NCI-H2029 treated with DMSO at 0.1 percent for 48 hours (cell line): ENCODE data around the gene PRKAG2.

Experiments used
- DNase-seq: peaks from one replicate; lab custom pipeline; 2025; lab: John Stamatoyannopoulos, UW

Gene PRKAG2

GRCh38 chr7:151900986-151901621 is 24.2 kb upstream of the PRKAG2 start:
- no peak for DNase-seq

GRCh38 chr7:151900591-151900985 is 23.7 kb upstream of the PRKAG2 start:
- DNase-seq, result no peak

- DNase-seq, result no peak
Observed at GRCh38 chr7:151899513-151900360, 22.8 kb upstream of the PRKAG2 start.

GRCh38 chr7:151897951-151898686 is 21.2 kb upstream of the PRKAG2 start:
- DNase-seq, result no peak

GRCh38 chr7:151897161-151897731 is 20.3 kb upstream of the PRKAG2 start:
- no peak for DNase-seq

GRCh38 chr7:151896486-151896885 is 19.6 kb upstream of the PRKAG2 start:
- DNase-seq, result no peak

GRCh38 chr7:151896086-151896485 is 19.2 kb upstream of the PRKAG2 start:
- DNase-seq, result no peak

GRCh38 chr7:151895631-151896031 is 18.7 kb upstream of the PRKAG2 start:
- no peak for DNase-seq

- no peak for DNase-seq
Observed at GRCh38 chr7:151895008-151895630, 18.2 kb upstream of the PRKAG2 start.

GRCh38 chr7:151894111-151895007 is 17.4 kb upstream of the PRKAG2 start:
- no peak for DNase-seq

GRCh38 chr7:151893405-151893923 is 16.5 kb upstream of the PRKAG2 start:
- DNase-seq, result no peak

GRCh38 chr7:151891753-151892152 is 14.8 kb upstream of the PRKAG2 start:
- DNase-seq, result no peak

- DNase-seq, result no peak
Observed at GRCh38 chr7:151891182-151891581, 14.3 kb upstream of the PRKAG2 start.

GRCh38 chr7:151890355-151891004 is 13.6 kb upstream of the PRKAG2 start:
- no peak for DNase-seq

- DNase-seq, result no peak
Observed at GRCh38 chr7:151889406-151890354, 12.8 kb upstream of the PRKAG2 start.

- DNase-seq, result no peak
Observed at GRCh38 chr7:151888079-151889067, 11.5 kb upstream of the PRKAG2 start.

GRCh38 chr7:151886783-151887182 is 9.9 kb upstream of the PRKAG2 start:
- no peak for DNase-seq

- DNase-seq, result no peak
Observed at GRCh38 chr7:151885202-151885580, 8.3 kb upstream of the PRKAG2 start.
